Muscle of arm (tissue), 12 donors: ENCODE measurements around the gene AKT2. TPM values are rescaled to one million over a fixed set of nuclear protein-coding genes. Genes with fewer than 3 reads are reported as not detected.

Experiments
- DNase-seq: peaks from one replicate; pipeline ENCODE4 v3.0.0-alpha.2; 2013
- polyA plus RNA-seq, 12 donors: library from polyadenylated mRNA; unstranded; fragments of 120-200 nt; gene quantifications; one replicate each; pipeline ENCODE4 v1.2.1, GENCODE V29; 2013; ENCODE audit not compliant: insufficient read length in 12 of 12

Gene AKT2
- polyA plus RNA-seq, 12 donors: 138 to 738 (median 184) TPM

- no peak for DNase-seq
Observed at GRCh38 chr19:40237791-40238190, 47.4 kb downstream of the AKT2 start.

GRCh38 chr19:40236366-40236765, 48.8 kb downstream of the AKT2 start:
- DNase-seq: no peak

- DNase-seq: no peak
Observed at GRCh38 chr19:40236026-40236355, 49.2 kb downstream of the AKT2 start.

- no peak for DNase-seq
Observed at GRCh38 chr19:40235238-40236025, 49.7 kb downstream of the AKT2 start.

- DNase-seq: no peak
Observed at GRCh38 chr19:40234429-40235237, 50.5 kb downstream of the AKT2 start.

GRCh38 chr19:40233811-40234389, 51.2 kb downstream of the AKT2 start:
- DNase-seq: no peak

- DNase-seq: no peak
Observed at GRCh38 chr19:40232949-40233810, 52.0 kb downstream of the AKT2 start.

- DNase-seq: no peak
Observed at GRCh38 chr19:40232479-40232878, 52.7 kb downstream of the AKT2 start.

GRCh38 chr19:40231544-40232424, 53.4 kb downstream of the AKT2 start:
- DNase-seq: no peak

GRCh38 chr19:40231057-40231456, 54.1 kb downstream of the AKT2 start:
- DNase-seq: no peak

GRCh38 chr19:40229926-40230417, 55.2 kb downstream of the AKT2 start:
- DNase-seq: no peak

- no peak for DNase-seq
Observed at GRCh38 chr19:40229484-40229883, 55.7 kb downstream of the AKT2 start.

- no peak for DNase-seq
Observed at GRCh38 chr19:40228863-40229262, 56.3 kb downstream of the AKT2 start.

- no peak for DNase-seq
Observed at GRCh38 chr19:40228346-40228745, 56.8 kb downstream of the AKT2 start.

- DNase-seq: no peak
Observed at GRCh38 chr19:40225440-40226305, 59.5 kb downstream of the AKT2 start.

- no peak for DNase-seq
Observed at GRCh38 chr19:40224342-40225150, 60.6 kb downstream of the AKT2 start.

GRCh38 chr19:40223135-40223822, 61.9 kb downstream of the AKT2 start:
- no peak for DNase-seq
